A549 (cell line): ENCODE results near the gene PCDHGC4. TPM values are rescaled to one million over a fixed set of nuclear protein-coding genes. Genes with fewer than 3 reads are reported as not detected.

Experiments
- ATAC-seq, 2 experiments: fragments of 200-7000 bp in 1 of 2; fragments of >200 bp in 1 of 2; cut with Nextera tagmentation in 1 of 2; cut with Tn5 transposase in 1 of 2; 3 replicates each; pipeline versions ENCODE4 v1.8.0 to v1.9.1; 2018 to 2020; ENCODE audit warnings: mild to moderate bottlenecking in 1 of 2, moderate library complexity in 1 of 2
- CTCF ChIA-PET: fragments of 300-600 bp; sonication (Branson Sonifier 250); formaldehyde crosslinking; extraction: SDS; loops from one replicate; lab custom pipeline; 2021; ENCODE audit warnings: antibody characterized with exemption, inconsistent platforms; lab: Yijun Ruan, JAX
- POLR2A ChIA-PET: fragments of 350-600 bp; formaldehyde crosslinking; extraction: SDS; loops from one replicate; lab custom pipeline; 2021; ENCODE audit warnings: antibody characterized with exemption, inconsistent platforms; lab: Yijun Ruan, JAX
- DNase-seq, 2 experiments: peaks; one replicate each; pipeline versions ENCODE4 v3.0.0 to v3.0.0-alpha.2; 2011 to 2016; ENCODE audit warnings: low read depth in 1 of 2, low spot score in 1 of 2
- FAIRE-seq: peaks from 2 replicates; lab custom pipeline; 2011; peaks lifted over from hg19 to GRCh38; lab: Jason Lieb, UNC
- H3K27ac ChIP-seq, 2 experiments: fragments of >200 bp; sonication (Bioruptor Twin); formaldehyde crosslinking; 3 replicates each; pipeline ENCODE4 v1.5.1; 2016 to 2017
- H3K4me1 ChIP-seq: fragments of >200 bp; sonication (Bioruptor Twin); formaldehyde crosslinking; 3 replicates; pipeline ENCODE4 v1.6.1; 2016
- H3K4me2 ChIP-seq: fragments of >200 bp; sonication (Bioruptor Twin); formaldehyde crosslinking; 3 replicates; pipeline ENCODE4 v1.6.1; 2016
- H3K4me3 ChIP-seq: fragments of >200 bp; sonication (Bioruptor Twin); formaldehyde crosslinking; 3 replicates; pipeline ENCODE4 v1.5.1; 2016
- H3K9me3 ChIP-seq: fragments of >200 bp; sonication (Bioruptor Twin); formaldehyde crosslinking; 3 replicates; pipeline ENCODE4 v1.6.1; 2016
- CBX2 ChIP-seq: fragments of 200-600 bp; sonication (generic); IDR thresholded peaks from 2 replicates; pipeline ENCODE4 v1.6.1; 2016; ENCODE audit warnings: low read depth, mild to moderate bottlenecking, borderline replicate concordance
- EHF ChIP-seq: fragments of 250-450 bp; sonication (Bioruptor Pico); IDR thresholded peaks from 2 replicates; pipeline ENCODE4 v1.5.0; 2020; ENCODE audit warnings: mild to moderate bottlenecking
- EP300 ChIP-seq, 2 experiments: fragments of >200 bp; sonication (Bioruptor Twin); formaldehyde crosslinking; IDR thresholded peaks; 2 replicates in 1 of 2; 3 replicates in 1 of 2; pipeline ENCODE4 v1.6.1; 2016 to 2017
- HDAC2 ChIP-seq: fragments of 200-600 bp; sonication (generic); IDR thresholded peaks from 2 replicates; pipeline ENCODE4 v1.6.1; 2016
- HOXB5 ChIP-seq: fragments of 250-450 bp; sonication (Bioruptor Pico); IDR thresholded peaks from 2 replicates; pipeline ENCODE4 v1.5.0; 2020; ENCODE audit warnings: mild to moderate bottlenecking, moderate library complexity
- JUNB ChIP-seq: fragments of >200 bp; sonication (Bioruptor Twin); formaldehyde crosslinking; IDR thresholded peaks from 2 replicates; pipeline ENCODE4 v1.6.1; 2016
- MAZ ChIP-seq: fragments of 150-350 bp; IDR thresholded peaks from 2 replicates; pipeline ENCODE4 v1.6.1; 2014; ENCODE audit warnings: antibody characterized with exemption, low read depth, low read length, borderline replicate concordance
- NPAS2 ChIP-seq: fragments of 250-450 bp; sonication (Bioruptor Pico); IDR thresholded peaks from 2 replicates; pipeline ENCODE4 v1.8.0; 2022; ENCODE audit warnings: mild to moderate bottlenecking, moderate library complexity, borderline replicate concordance
- POLR2A ChIP-seq: IDR thresholded peaks from 2 replicates; pipeline ENCODE4 v1.6.1; 2012; ENCODE audit warnings: mild to moderate bottlenecking, low read length
- RARB ChIP-seq: fragments of 250-450 bp; sonication (Bioruptor Pico); IDR thresholded peaks from 2 replicates; pipeline ENCODE4 v1.8.0; 2021; ENCODE audit warnings: mild to moderate bottlenecking, moderate library complexity
- RCOR1 ChIP-seq: fragments of 150-350 bp; IDR thresholded peaks from 2 replicates; pipeline ENCODE4 v1.6.1; 2014; ENCODE audit warnings: antibody characterized with exemption, low read length, low read depth
- RNF2 ChIP-seq: fragments of 200-600 bp; sonication (generic); IDR thresholded peaks from 2 replicates; pipeline ENCODE4 v1.6.1; 2016; ENCODE audit warnings: low read depth, mild to moderate bottlenecking, antibody characterized with exemption, moderate library complexity, borderline replicate concordance
- SMC3 ChIP-seq: fragments of >200 bp; sonication (Bioruptor Twin); formaldehyde crosslinking; IDR thresholded peaks from 3 replicates; pipeline ENCODE4 v1.6.1; 2018; ENCODE audit warnings: inconsistent platforms
- TP53 ChIP-seq: fragments of 250-450 bp; sonication (Bioruptor Pico); IDR thresholded peaks from 2 replicates; pipeline ENCODE4 v1.5.0; 2021; ENCODE audit warnings: mild to moderate bottlenecking, moderate library complexity
- ZFP36 ChIP-seq: fragments of 450-650 bp; IDR thresholded peaks from 2 replicates; pipeline ENCODE4 v1.6.1; 2014; ENCODE audit warnings: borderline replicate concordance; ENCODE audit not compliant: partially characterized antibody
- ZSCAN20 ChIP-seq: fragments of 250-450 bp; sonication (Bioruptor Pico); IDR thresholded peaks from 2 replicates; pipeline ENCODE4 v1.8.0; 2022; ENCODE audit warnings: mild to moderate bottlenecking, moderate library complexity
- WGBS: methylation state at CpG from one replicate; pipeline ENCODE4 v1.1.6; 2017; ENCODE audit errors: missing lambda C conversion rate; 5-methylcytosine and 5-hydroxymethylcytosine counted together
- polyA plus RNA-seq, 4 experiments: library from polyadenylated mRNA; depleted of rRNA in 3 of 4; stranded (reverse); fragments of >200 nt; fragmentation: RNase III in 1 of 4; extraction: RNeasy Plus Mini Kit Qiagen cat#74134 plus additional on column Dnase treatment in 1 of 4; gene quantifications; 2 replicates in 3 of 4; 3 replicates in 1 of 4; pipeline ENCODE4 v1.2.3, GENCODE V29; 2011 to 2017
- TF ChIP-seq, protein P1 (sequence below): fragments of 450-650 bp; IDR thresholded peaks from 2 replicates; pipeline ENCODE4 v1.6.1; 2014; ENCODE audit warnings: antibody characterized with exemption
- TF ChIP-seq, protein P2 (sequence below): IDR thresholded peaks from 2 replicates; pipeline ENCODE4 v1.6.1; 2012
- TF ChIP-seq, protein P3 (sequence below): fragments of 250-450 bp; sonication (Bioruptor Pico); IDR thresholded peaks from 2 replicates; pipeline ENCODE4 v1.5.0; 2020; ENCODE audit warnings: low read depth, mild to moderate bottlenecking, moderate library complexity
- TF ChIP-seq, protein P4 (sequence below): IDR thresholded peaks from 2 replicates; pipeline ENCODE4 v1.6.1; 2012

PCDHGC4 gene
- polyA plus RNA-seq, 2 of the 4 experiments (the other 2 are of a cell fraction), result 0.06 TPM; not detected in 1

DNA sequence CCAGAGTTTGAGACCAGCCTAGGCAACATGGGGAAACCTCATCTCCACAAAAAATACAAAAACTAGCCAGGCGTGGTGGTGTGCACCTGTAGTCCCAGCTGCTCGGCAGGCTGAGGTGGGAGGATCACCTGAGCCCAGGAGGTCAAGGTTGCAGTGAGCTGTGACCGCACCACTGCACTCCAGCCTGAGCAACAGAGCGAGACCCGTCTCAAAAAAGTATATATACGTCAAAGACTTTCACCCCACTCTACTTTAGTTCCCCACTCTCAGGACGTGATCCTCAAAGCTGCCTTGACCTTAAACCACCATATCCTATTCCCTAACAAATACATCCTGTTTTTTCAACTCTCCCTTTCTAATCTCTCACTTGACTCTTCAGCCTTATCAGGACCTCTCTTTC, 45.0 kb downstream of the PCDHGC4 start (continued):
- TF ChIP-seq TP53 (CRISPR knock-in tag), result no peak
- TF ChIP-seq ZFP36, result no peak
- TF ChIP-seq CBX2, result no peak
- no peak for TF ChIP-seq POLR2A
- no peak for TF ChIP-seq ZSCAN20 (CRISPR knock-in tag)
- TF ChIP-seq, protein P1, sequence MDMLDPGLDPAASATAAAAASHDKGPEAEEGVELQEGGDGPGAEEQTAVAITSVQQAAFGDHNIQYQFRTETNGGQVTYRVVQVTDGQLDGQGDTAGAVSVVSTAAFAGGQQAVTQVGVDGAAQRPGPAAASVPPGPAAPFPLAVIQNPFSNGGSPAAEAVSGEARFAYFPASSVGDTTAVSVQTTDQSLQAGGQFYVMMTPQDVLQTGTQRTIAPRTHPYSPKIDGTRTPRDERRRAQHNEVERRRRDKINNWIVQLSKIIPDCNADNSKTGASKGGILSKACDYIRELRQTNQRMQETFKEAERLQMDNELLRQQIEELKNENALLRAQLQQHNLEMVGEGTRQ, result no peak

DNA sequence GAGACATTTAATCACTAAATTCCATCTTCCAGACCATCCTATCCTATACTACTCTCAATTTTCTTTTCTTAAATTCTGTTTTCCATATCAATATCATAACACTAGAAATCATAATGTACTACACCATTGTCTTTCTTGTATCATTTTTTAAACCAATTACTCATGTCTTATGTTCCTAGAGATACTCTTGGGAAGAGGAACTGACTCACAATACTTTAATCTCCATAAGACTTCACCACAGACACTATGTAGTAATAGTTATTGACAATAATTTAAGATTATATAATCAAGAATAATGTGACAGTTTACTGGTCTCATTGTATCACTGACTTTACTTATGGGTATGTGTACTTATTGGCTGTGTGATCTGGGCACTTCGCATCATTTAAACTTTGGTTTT, 47.9 kb downstream of the PCDHGC4 start:
- no peak for FAIRE-seq
- ChIA-PET CTCF (interaction anchor here (1.6 to 1.7 kb wide), 2 partner anchors 8 to 57 kb away, joined by 3 to 8 read pairs; partner anchors contain the start of gene PCDHGC3), POLR2A (no interaction called here)
- Histone ChIP-seq H3K9me3 (no peaks in the 10 kb centered on the region), H3K4me3 (no peak overlapping the region), H3K4me2 (no peak overlapping the region), H3K27ac (no peak overlapping the region), H3K4me1 (no peaks in the 10 kb centered on the region)
- no peak for ATAC-seq
- TF ChIP-seq HDAC2 (no peak), CBX2 (no peak), EP300 (IDR thresholded peaks at IDR 0.05) (no peak), SMC3 (no peak), RARB (no peak), RCOR1 (no peak), EHF (no peak), RNF2 (no peak), JUNB (no peak), ZSCAN20 (CRISPR knock-in tag) (no peak), HOXB5 (CRISPR knock-in tag) (no peak)
- TF ChIP-seq, protein P2, sequence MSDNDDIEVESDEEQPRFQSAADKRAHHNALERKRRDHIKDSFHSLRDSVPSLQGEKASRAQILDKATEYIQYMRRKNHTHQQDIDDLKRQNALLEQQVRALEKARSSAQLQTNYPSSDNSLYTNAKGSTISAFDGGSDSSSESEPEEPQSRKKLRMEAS, result no peak
- TF ChIP-seq, protein P3, sequence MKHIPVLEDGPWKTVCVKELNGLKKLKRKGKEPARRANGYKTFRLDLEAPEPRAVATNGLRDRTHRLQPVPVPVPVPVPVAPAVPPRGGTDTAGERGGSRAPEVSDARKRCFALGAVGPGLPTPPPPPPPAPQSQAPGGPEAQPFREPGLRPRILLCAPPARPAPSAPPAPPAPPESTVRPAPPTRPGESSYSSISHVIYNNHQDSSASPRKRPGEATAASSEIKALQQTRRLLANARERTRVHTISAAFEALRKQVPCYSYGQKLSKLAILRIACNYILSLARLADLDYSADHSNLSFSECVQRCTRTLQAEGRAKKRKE (CRISPR knock-in tag), result no peak
- WGBS, result 96% methylated on average over 1 of the region's 1 CpG
- no peak for DNase-seq

DNA sequence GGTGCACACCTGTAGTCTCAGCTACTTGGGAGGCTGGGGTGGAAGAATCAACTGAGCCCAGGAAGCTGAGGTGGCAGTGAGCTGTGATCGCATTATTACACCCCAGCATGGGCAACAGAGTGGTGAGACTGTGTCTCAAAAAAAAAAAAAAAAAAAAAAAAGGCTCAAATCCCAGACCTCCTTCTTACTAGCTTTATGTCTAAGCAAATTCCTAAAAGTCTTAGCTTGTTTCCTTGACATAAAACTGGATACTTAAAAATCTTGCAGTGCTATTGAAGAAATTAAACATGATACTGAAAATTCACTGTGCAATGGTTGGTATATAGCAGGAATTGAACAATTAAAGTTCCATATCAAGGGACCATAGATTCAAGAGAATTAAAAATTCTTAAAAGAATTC, 49.1 kb downstream of the PCDHGC4 start:
- H3K4me2 ChIP-seq, result no peak overlapping the region
- ATAC-seq (no peak), DNase-seq (no peak), FAIRE-seq (no peak)
- H3K27ac ChIP-seq, result no peak overlapping the region
- WGBS, result 82% methylated on average over 1 of the region's 1 CpG
- ChIA-PET CTCF (interaction anchor here (1.0 to 1.7 kb wide), 5 partner anchors 10 to 195 kb away, joined by 3 to 8 read pairs (median 4); partner anchors contain the start of genes PCDHGA2 and PCDHGC3), POLR2A (no interaction called here)
- no peaks in the 10 kb centered on the region for H3K9me3 ChIP-seq
- no peak overlapping the region for H3K4me3 ChIP-seq
- no peaks in the 10 kb centered on the region for H3K4me1 ChIP-seq
- TF ChIP-seq, protein P4, sequence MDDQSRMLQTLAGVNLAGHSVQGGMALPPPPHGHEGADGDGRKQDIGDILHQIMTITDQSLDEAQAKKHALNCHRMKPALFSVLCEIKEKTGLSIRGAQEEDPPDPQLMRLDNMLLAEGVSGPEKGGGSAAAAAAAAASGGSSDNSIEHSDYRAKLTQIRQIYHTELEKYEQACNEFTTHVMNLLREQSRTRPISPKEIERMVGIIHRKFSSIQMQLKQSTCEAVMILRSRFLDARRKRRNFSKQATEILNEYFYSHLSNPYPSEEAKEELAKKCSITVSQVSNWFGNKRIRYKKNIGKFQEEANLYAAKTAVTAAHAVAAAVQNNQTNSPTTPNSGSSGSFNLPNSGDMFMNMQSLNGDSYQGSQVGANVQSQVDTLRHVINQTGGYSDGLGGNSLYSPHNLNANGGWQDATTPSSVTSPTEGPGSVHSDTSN, result no peak
- TF ChIP-seq NPAS2 (CRISPR knock-in tag) (no peak), MAZ (no peak)
- TF ChIP-seq, protein P1, result no peak
